Activated CD4-positive, alpha-beta memory T cell treated with anti-CD3 and anti-CD28 coated beads for 36 hours (primary cell): ENCODE data around the gene PRUNE1. TPM values are rescaled to one million over a fixed set of nuclear protein-coding genes. Genes with fewer than 3 reads are reported as not detected.

Experiments used
- CTCF ChIA-PET: fragments of 350-600 bp; sonication (Branson Sonifier 250); formaldehyde crosslinking; loops from one replicate; lab custom pipeline; 2021; ENCODE audit warnings: antibody characterized with exemption, inconsistent platforms; lab: Charles Lee
- POLR2A ChIA-PET: fragments of 350-600 bp; sonication (Branson Sonifier 250); formaldehyde crosslinking; loops from one replicate; lab custom pipeline; 2021; ENCODE audit warnings: antibody characterized with exemption; lab: Charles Lee
- DNase-seq: peaks from one replicate; pipeline ENCODE4 v3.0.0-alpha.2; 2020
- H3K27ac Mint-ChIP-seq: one replicate; pipeline ENCODE4 v1.8.0; 2021; ENCODE audit warnings: mixed read lengths
- H3K27me3 Mint-ChIP-seq: one replicate; pipeline ENCODE4 v1.8.0; 2021; ENCODE audit warnings: mixed read lengths
- H3K36me3 Mint-ChIP-seq: one replicate; pipeline ENCODE4 v1.8.0; 2021; ENCODE audit warnings: mixed read lengths
- H3K4me1 Mint-ChIP-seq: one replicate; pipeline ENCODE4 v1.8.0; 2021; ENCODE audit warnings: low read depth, mixed read lengths
- H3K4me3 Mint-ChIP-seq: one replicate; pipeline ENCODE4 v1.8.0; 2021; ENCODE audit warnings: mild to moderate bottlenecking, mixed read lengths
- H3K9me3 Mint-ChIP-seq: one replicate; pipeline ENCODE4 v1.8.0; 2021; ENCODE audit warnings: mixed read lengths
- intact Hi-C: fragments of 100-400 bp; cut with micrococcal nuclease; formaldehyde crosslinking; loops from one replicate; pipeline ENCODE4 v1.15.1; 2023
- total RNA-seq, 2 experiments: library from RNA; stranded (reverse); gene quantifications; one replicate each; pipeline ENCODE4 v1.2.3, GENCODE V29; 2021

Gene PRUNE1
- total RNA-seq, 2 experiments from 2014 or later, result 12.5 to 17.5 TPM

GRCh38 chr1:151062741-151063371, 54.6 kb downstream of the PRUNE1 start:
- Mint-ChIP-seq H3K36me3 (peaks cover 15% of the 10 kb centered on the region), H3K27me3 (no peaks in the 10 kb centered on the region), H3K4me3 (no peak overlapping the region), H3K9me3 (no peaks in the 10 kb centered on the region), H3K27ac (no peak overlapping the region), H3K4me1 (peaks cover 23% of the 10 kb centered on the region)
- intact Hi-C loops, result no loop called here
- POLR2A ChIA-PET, result no interaction called here
- CTCF ChIA-PET, result interaction anchor here (2.8 kb wide), 1 partner anchor 37 kb away, joined by 9 read pairs; no protein-coding TSS in a partner anchor
- no peak for DNase-seq

DNA sequence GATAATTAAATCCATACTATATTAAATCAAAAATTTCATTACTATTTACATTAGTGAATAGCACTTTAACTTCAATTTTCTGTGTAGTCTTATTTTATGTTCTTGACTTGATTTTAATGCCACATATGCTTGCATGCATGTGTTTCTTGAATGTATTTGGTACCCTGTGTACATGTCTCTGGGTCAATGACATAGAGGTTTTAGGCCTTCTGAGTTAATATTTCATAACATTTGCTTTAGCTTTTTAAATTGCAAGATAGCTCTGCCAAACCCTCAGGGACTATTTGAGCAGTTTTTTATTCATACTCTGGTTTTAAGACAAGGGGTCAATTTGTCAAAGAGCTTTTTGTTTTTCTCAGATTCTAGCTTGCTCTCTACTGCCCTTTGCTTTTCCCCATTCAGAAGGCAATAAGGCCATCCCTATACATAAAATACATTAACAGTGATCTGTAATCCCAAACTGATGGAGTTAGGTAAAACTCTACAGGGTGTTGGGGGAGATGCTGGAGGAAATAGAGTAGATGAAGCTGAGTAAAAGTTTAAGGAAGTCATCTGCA, 56.9 kb downstream of the PRUNE1 start:
- H3K27ac Mint-ChIP-seq, result no peak overlapping the region
- H3K27me3 Mint-ChIP-seq, result no peaks in the 10 kb centered on the region
- ChIA-PET CTCF (interaction anchor here (1.0 to 1.9 kb wide), 3 partner anchors 35 to 91 kb away, joined by 3 to 8 read pairs (median 4); partner anchors contain the start of gene TNFAIP8L2), POLR2A (no interaction called here)
- H3K9me3 Mint-ChIP-seq, result no peaks in the 10 kb centered on the region
- no peak for DNase-seq
- H3K4me1 Mint-ChIP-seq, result peaks cover 31% of the 10 kb centered on the region
- intact Hi-C loops, result no loop called here
- no peak overlapping the region for H3K4me3 Mint-ChIP-seq
- H3K36me3 Mint-ChIP-seq, result peaks cover 3% of the 10 kb centered on the region

GRCh38 chr1:151067185-151067584, 58.9 kb downstream of the PRUNE1 start:
- Mint-ChIP-seq H3K27ac (no peak overlapping the region), H3K4me1 (peaks cover 22% of the 10 kb centered on the region), H3K27me3 (no peaks in the 10 kb centered on the region), H3K9me3 (no peaks in the 10 kb centered on the region), H3K4me3 (no peak overlapping the region), H3K36me3 (peaks cover 9% of the 10 kb centered on the region)
- ChIA-PET CTCF (interaction anchor here (0.9 to 2.0 kb wide), 3 partner anchors 8 to 89 kb away, joined by 3 to 10 read pairs (median 4); partner anchors contain the start of genes CDC42SE1 and TNFAIP8L2), POLR2A (interaction anchor here (0.6 kb wide), 1 partner anchor 148 kb away, joined by 4 read pairs; no protein-coding TSS in a partner anchor)
- DNase-seq, result no peak
- intact Hi-C loops, result no loop called here

GRCh38 chr1:151069103-151069486, 60.8 kb downstream of the PRUNE1 start:
- H3K4me1 Mint-ChIP-seq, result peaks cover 15% of the 10 kb centered on the region
- H3K27ac Mint-ChIP-seq, result peak overlapping the region; percentile 100
- intact Hi-C loops, result no loop called here
- POLR2A ChIA-PET, result interaction anchor here (1.2 kb wide), 1 partner anchor 9 kb away, joined by 8 read pairs; the partner anchor contains the start of genes CDC42SE1 and MLLT11
- no peak for DNase-seq
- H3K36me3 Mint-ChIP-seq, result peaks cover 11% of the 10 kb centered on the region
- H3K4me3 Mint-ChIP-seq, result peak overlapping the region; percentile 94
- no peaks in the 10 kb centered on the region for H3K9me3 Mint-ChIP-seq
- H3K27me3 Mint-ChIP-seq, result no peaks in the 10 kb centered on the region
- CTCF ChIA-PET, result interaction anchor here (3.2 kb wide), 1 partner anchor 87 kb away, joined by 28 read pairs; the partner anchor contains the start of gene TNFAIP8L2

DNA sequence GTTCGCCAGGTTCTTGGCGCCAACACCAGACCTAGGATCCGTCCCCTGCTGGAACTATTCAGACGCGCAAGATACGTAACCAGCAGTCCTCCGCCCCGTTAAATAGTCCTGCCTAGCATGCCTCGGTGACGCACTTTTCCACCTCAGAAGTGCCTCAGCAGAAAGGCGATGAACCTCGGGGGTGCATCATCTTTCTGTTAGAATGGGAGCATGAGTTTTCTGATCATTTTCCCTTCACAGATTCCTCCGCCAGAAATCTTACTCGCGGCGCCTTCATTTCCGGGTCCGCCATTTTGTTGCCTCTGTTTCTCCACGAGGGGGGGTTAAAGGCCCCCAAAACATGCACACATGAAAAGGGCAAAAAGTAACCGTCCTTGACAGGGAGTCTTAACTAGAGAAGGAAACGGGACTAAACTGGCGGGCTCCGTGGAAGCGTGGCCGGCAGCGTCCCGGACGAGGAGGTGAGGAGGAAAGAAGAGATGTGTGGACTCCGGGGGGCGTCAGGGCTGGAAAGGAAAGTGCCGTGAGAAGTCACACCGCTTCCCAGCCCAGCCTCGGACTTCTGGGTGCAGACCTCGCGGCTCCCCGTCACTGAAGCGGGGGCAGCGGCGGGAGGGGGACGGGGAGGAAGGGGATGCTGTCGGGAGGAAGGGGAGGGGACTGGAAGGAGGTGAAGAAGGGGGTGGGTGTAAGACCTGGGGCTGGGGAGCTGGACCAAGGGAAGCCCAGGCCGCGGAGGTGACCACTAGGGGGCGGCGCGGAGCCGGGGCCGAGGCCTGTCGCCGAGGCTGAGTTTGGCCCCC, 62.4 kb downstream of the PRUNE1 start, which contains the start of gene GABPB2:
Gene GABPB2 (plus strand): TSS at position 288 of the 803 bp plus-strand sequence. CDS start 17,429 bp downstream, outside the sequence.
- CTCF ChIA-PET, result interaction anchor here (0.6 to 3.5 kb wide), 13 partner anchors 12 to 184 kb away, joined by 3 to 56 read pairs (median 3); partner anchors contain the start of genes C1orf56, CDC42SE1, LYSMD1 and MLLT11
- POLR2A ChIA-PET, result interaction anchor here (0.5 to 2.1 kb wide), 7 partner anchors 11 to 491 kb away, joined by 3 to 23 read pairs (median 5); partner anchors contain the start of genes C1orf56, CDC42SE1, MCL1 and MLLT11
- Mint-ChIP-seq H3K27ac (peak within 1 kb of the TSS; percentile 100), H3K9me3 (no peaks in the 10 kb centered on the region), H3K4me1 (peaks cover 15% of the 10 kb centered on the region), H3K36me3 (peaks cover 13% of the 10 kb centered on the region), H3K27me3 (no peaks in the 10 kb centered on the region), H3K4me3 (peak within 1 kb of the TSS; percentile 94)
- peak; percentile 93 for DNase-seq
- intact Hi-C loops, result loop anchor here (1.0 to 2.0 kb wide), 5 partner anchors 11 to 211 kb away; partner anchors contain the start of genes CDC42SE1, LYSMD1, PRUNE1 and TNFAIP8L2

DNA sequence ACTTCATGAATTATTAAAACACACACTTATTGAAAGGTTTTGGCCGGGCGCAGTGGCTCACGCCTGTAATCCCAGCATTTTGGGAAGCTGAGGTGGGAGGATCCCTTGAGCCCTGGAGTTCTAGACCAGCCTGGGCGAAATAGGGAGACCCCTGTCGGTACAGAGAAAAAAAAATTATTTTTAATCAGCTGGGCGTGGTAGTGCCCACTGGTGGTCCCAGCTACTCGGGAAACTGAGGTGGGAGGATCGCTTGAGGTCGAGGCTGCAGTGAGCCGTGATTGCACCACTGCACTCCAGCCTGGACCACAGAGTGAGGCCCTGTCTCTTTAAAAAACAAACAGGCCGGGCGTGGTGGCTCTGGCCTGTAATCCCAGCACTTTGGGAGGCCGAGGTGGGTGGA, 64.0 kb downstream of the PRUNE1 start:
- Mint-ChIP-seq H3K4me3 (no peak overlapping the region), H3K36me3 (peaks cover 10% of the 10 kb centered on the region), H3K27me3 (no peaks in the 10 kb centered on the region), H3K27ac (peak overlapping the region; percentile 100), H3K9me3 (no peaks in the 10 kb centered on the region), H3K4me1 (peaks cover 15% of the 10 kb centered on the region)
- DNase-seq, result no peak
- intact Hi-C loops, result no loop called here
- ChIA-PET POLR2A (interaction anchor here (0.6 to 1.1 kb wide), 3 partner anchors 79 to 493 kb away, joined by 3 to 4 read pairs (median 3); partner anchors contain the start of gene MCL1), CTCF (interaction anchor here (0.6 to 3.5 kb wide), 9 partner anchors 14 to 558 kb away, joined by 3 to 56 read pairs (median 4); partner anchors contain the start of genes CDC42SE1, MLLT11, TNFAIP8L2 and VPS72)

Other genes starting within 250 kb of the PRUNE1 start
- gene CTSS, start 242.7 kb upstream of the PRUNE1 start, total RNA-seq, result 10 to 100 TPM; 39.4 to 45.5 TPM
- 1 to 10 TPM; 1.4 to 1.7 TPM for gene CTSK, start 200.2 kb upstream of the PRUNE1 start, total RNA-seq
- gene ARNT, start 131.8 kb upstream of the PRUNE1 start, total RNA-seq, result 10 to 100 TPM; 31.1 to 32.3 TPM
- not detected for gene CTXND2, start 121.3 kb upstream of the PRUNE1 start, total RNA-seq
- gene SETDB1, start 82.1 kb upstream of the PRUNE1 start, total RNA-seq, result 10 to 100 TPM; 42.3 to 50.0 TPM
- gene CERS2, start 33.6 kb upstream of the PRUNE1 start, total RNA-seq, result 100 to 1,000 TPM; 153 to 160 TPM
- under 1 TPM in 1 of 2 experiments, not detected in 1; 0.19 TPM for gene ANXA9, start 26.2 kb upstream of the PRUNE1 start, total RNA-seq
- 10 to 100 TPM; 16.4 to 18.3 TPM for gene MINDY1, start 1.5 kb upstream of the PRUNE1 start, total RNA-seq
- 1 to 10 TPM in 1 of 2 experiments, under 1 TPM in 1; 0.64 to 1.3 TPM for gene BNIPL, start 28.1 kb downstream of the PRUNE1 start, total RNA-seq
- 1 to 10 TPM; 1.5 to 1.8 TPM for gene C1orf56, start 39.3 kb downstream of the PRUNE1 start, total RNA-seq
- 100 to 1,000 TPM; 135 to 136 TPM for gene CDC42SE1, start 51.2 kb downstream of the PRUNE1 start, total RNA-seq
- gene MLLT11, start 51.9 kb downstream of the PRUNE1 start, total RNA-seq, result 1 to 10 TPM; 1.9 to 2.4 TPM
- 10 to 100 TPM; 13.6 to 14.9 TPM for gene GABPB2, start 62.3 kb downstream of the PRUNE1 start, total RNA-seq
- 1 to 10 TPM; 1.9 to 2.5 TPM for gene SEMA6C, start 138.2 kb downstream of the PRUNE1 start, total RNA-seq
- gene TNFAIP8L2, start 148.2 kb downstream of the PRUNE1 start, total RNA-seq, result 10 to 100 TPM; 24.2 to 26.7 TPM
- 1 to 10 TPM; 1.8 to 2.6 TPM for gene LYSMD1, start 157.5 kb downstream of the PRUNE1 start, total RNA-seq
- gene SCNM1, start 157.7 kb downstream of the PRUNE1 start, total RNA-seq, result 10 to 100 TPM; 67.5 to 67.8 TPM
- gene TMOD4, start 167.5 kb downstream of the PRUNE1 start, total RNA-seq, result 1 to 10 TPM; 1.7 to 2.7 TPM
- gene VPS72, start 181.7 kb downstream of the PRUNE1 start, total RNA-seq, result 10 to 100 TPM; 77.6 to 80.4 TPM
- 10 to 100 TPM; 78.6 to 84.3 TPM for gene PIP5K1A, start 190.1 kb downstream of the PRUNE1 start, total RNA-seq
- 100 to 1,000 TPM; 212 to 227 TPM for gene PSMD4, start 246.3 kb downstream of the PRUNE1 start, total RNA-seq